ENCODE data around the gene FSTL5. TPM values are rescaled to one million over a fixed set of nuclear protein-coding genes. Genes with fewer than 3 reads are reported as not detected.

FSTL5 gene
- total RNA-seq, 5 donors from 2014 or later (not counting 1 experiment from before 2014, with no cell fraction given) = not detected

GRCh38 chr4:161919442-161920220 lies 244.2 kb downstream of the FSTL5 start:
- CTCF ChIA-PET = no interaction called here
- no peaks in the 10 kb centered on the region for H3K4me1 Mint-ChIP-seq
- H3K27me3 Mint-ChIP-seq = no peaks in the 10 kb centered on the region
- peaks cover 0 to 6% (median 3%) of the 10 kb centered on the region in 3 donors for H3K9me3 Mint-ChIP-seq
- Histone ChIP-seq H3K9me3 (no peaks in the 10 kb centered on the region), H3K36me3 (ENCODE audit: control insufficient read depth in 2 of 2, extremely low read depth in 1 of 2, insufficient read depth in 1 of 2, low read length in 1 of 2) (no peaks in the 10 kb centered on the region), H3K27me3 (replicated peaks in 1 of 2; ENCODE audit: control insufficient read depth in 2 of 2, extremely low read depth in 1 of 2, insufficient read depth in 2 of 2, low read length in 1 of 2) (no peaks in the 10 kb centered on the region), H3K4me3 (ENCODE audit: control insufficient read depth in 1 of 2, extremely low read depth in 1 of 2, low read length in 1 of 2) (no peak overlapping the region), H3K27ac (ENCODE audit: low read length) (no peak overlapping the region), H3K4me1 (ENCODE audit: control insufficient read depth in 1 of 2, extremely low read depth in 1 of 2, insufficient read depth in 2 of 2, low read length in 2 of 2) (no peaks in the 10 kb centered on the region)
- DNase-seq (no peak), ATAC-seq (replicated peaks in 1 of 4) (no peak)
- H3K36me3 Mint-ChIP-seq = no peaks in the 10 kb centered on the region
- no CpG with 5 or more reads among the region's 3 CpGs for WGBS (ENCODE audit: insufficient coverage)
- no peak overlapping the region for H3K4me3 Mint-ChIP-seq
- H3K27ac Mint-ChIP-seq = no peak overlapping the region
- POLR2A ChIA-PET = no interaction called here

- ATAC-seq (replicated peaks in 1 of 4) (no peak), DNase-seq (no peak)
- Histone ChIP-seq H3K4me3 (ENCODE audit: control insufficient read depth in 1 of 2, extremely low read depth in 1 of 2, low read length in 1 of 2) (no peak overlapping the region), H3K36me3 (ENCODE audit: control insufficient read depth in 2 of 2, extremely low read depth in 1 of 2, insufficient read depth in 1 of 2, low read length in 1 of 2) (no peaks in the 10 kb centered on the region), H3K27ac (ENCODE audit: low read length) (no peak overlapping the region), H3K4me1 (ENCODE audit: control insufficient read depth in 1 of 2, extremely low read depth in 1 of 2, insufficient read depth in 2 of 2, low read length in 2 of 2) (no peaks in the 10 kb centered on the region), H3K9me3 (no peaks in the 10 kb centered on the region), H3K27me3 (replicated peaks in 1 of 2; ENCODE audit: control insufficient read depth in 2 of 2, extremely low read depth in 1 of 2, insufficient read depth in 2 of 2, low read length in 1 of 2) (no peaks in the 10 kb centered on the region)
- Mint-ChIP-seq H3K36me3 (no peaks in the 10 kb centered on the region), H3K9me3 (peaks cover 4 to 7% (median 6%) of the 10 kb centered on the region in 3 donors), H3K27ac (no peak overlapping the region), H3K4me3 (no peak overlapping the region), H3K4me1 (no peaks in the 10 kb centered on the region), H3K27me3 (no peaks in the 10 kb centered on the region)
- WGBS (ENCODE audit: insufficient coverage) = no CpG with 5 or more reads among the region's 1 CpG
- POLR2A ChIA-PET = no interaction called here
- CTCF ChIA-PET = no interaction called here
Measured at GRCh38 chr4:161916035-161916434, 247.8 kb downstream of the FSTL5 start.

GRCh38 chr4:161907590-161907955 lies 256.2 kb downstream of the FSTL5 start:
- WGBS (ENCODE audit: insufficient coverage) = 60% methylated on average over 1 of the region's 2 CpGs
- POLR2A ChIA-PET = no interaction called here
- CTCF ChIA-PET = no interaction called here
- no peak overlapping the region for H3K27ac Mint-ChIP-seq
- H3K27ac ChIP-seq (ENCODE audit: low read length) = no peak overlapping the region
- H3K36me3 ChIP-seq (ENCODE audit: control insufficient read depth in 2 of 2, extremely low read depth in 1 of 2, insufficient read depth in 1 of 2, low read length in 1 of 2) = no peaks in the 10 kb centered on the region
- H3K27me3 ChIP-seq (replicated peaks in 1 of 2; ENCODE audit: control insufficient read depth in 2 of 2, extremely low read depth in 1 of 2, insufficient read depth in 2 of 2, low read length in 1 of 2) = no peaks in the 10 kb centered on the region
- H3K27me3 Mint-ChIP-seq = no peaks in the 10 kb centered on the region
- no peak overlapping the region for H3K4me3 ChIP-seq (ENCODE audit: control insufficient read depth in 1 of 2, extremely low read depth in 1 of 2, low read length in 1 of 2)
- H3K4me3 Mint-ChIP-seq = no peak overlapping the region
- H3K36me3 Mint-ChIP-seq = no peaks in the 10 kb centered on the region
- H3K4me1 ChIP-seq (ENCODE audit: control insufficient read depth in 1 of 2, extremely low read depth in 1 of 2, insufficient read depth in 2 of 2, low read length in 2 of 2) = no peaks in the 10 kb centered on the region
- H3K9me3 Mint-ChIP-seq = peaks cover 5 to 15% (median 9%) of the 10 kb centered on the region in 3 donors
- no peaks in the 10 kb centered on the region for H3K9me3 ChIP-seq
- no peak for ATAC-seq (replicated peaks in 1 of 4)
- H3K4me1 Mint-ChIP-seq = no peaks in the 10 kb centered on the region
- no peak for DNase-seq

- no peaks in the 10 kb centered on the region for H3K4me1 Mint-ChIP-seq
- Histone ChIP-seq H3K4me1 (ENCODE audit: control insufficient read depth in 1 of 2, extremely low read depth in 1 of 2, insufficient read depth in 2 of 2, low read length in 2 of 2) (no peaks in the 10 kb centered on the region), H3K9me3 (no peaks in the 10 kb centered on the region), H3K27me3 (replicated peaks in 1 of 2; ENCODE audit: control insufficient read depth in 2 of 2, extremely low read depth in 1 of 2, insufficient read depth in 2 of 2, low read length in 1 of 2) (no peaks in the 10 kb centered on the region), H3K27ac (ENCODE audit: low read length) (no peak overlapping the region), H3K36me3 (ENCODE audit: control insufficient read depth in 2 of 2, extremely low read depth in 1 of 2, insufficient read depth in 1 of 2, low read length in 1 of 2) (no peaks in the 10 kb centered on the region), H3K4me3 (ENCODE audit: control insufficient read depth in 1 of 2, extremely low read depth in 1 of 2, low read length in 1 of 2) (no peak overlapping the region)
- H3K27me3 Mint-ChIP-seq = no peaks in the 10 kb centered on the region
- H3K9me3 Mint-ChIP-seq = peaks cover 5 to 15% (median 9%) of the 10 kb centered on the region in 3 donors
- no peak for ATAC-seq (replicated peaks in 1 of 4)
- ChIA-PET POLR2A (no interaction called here), CTCF (no interaction called here)
- H3K27ac Mint-ChIP-seq = no peak overlapping the region
- no peak overlapping the region for H3K4me3 Mint-ChIP-seq
- 83% methylated on average over 1 of the region's 4 CpGs for WGBS (ENCODE audit: insufficient coverage)
- no peak for DNase-seq
- no peaks in the 10 kb centered on the region for H3K36me3 Mint-ChIP-seq
Measured at GRCh38 chr4:161906836-161907589, 256.8 kb downstream of the FSTL5 start.

- H3K27me3 Mint-ChIP-seq = no peaks in the 10 kb centered on the region
- Histone ChIP-seq H3K36me3 (ENCODE audit: control insufficient read depth in 2 of 2, extremely low read depth in 1 of 2, insufficient read depth in 1 of 2, low read length in 1 of 2) (no peaks in the 10 kb centered on the region), H3K27ac (ENCODE audit: low read length) (no peak overlapping the region), H3K4me1 (ENCODE audit: control insufficient read depth in 1 of 2, extremely low read depth in 1 of 2, insufficient read depth in 2 of 2, low read length in 2 of 2) (no peaks in the 10 kb centered on the region), H3K9me3 (no peaks in the 10 kb centered on the region), H3K4me3 (ENCODE audit: control insufficient read depth in 1 of 2, extremely low read depth in 1 of 2, low read length in 1 of 2) (no peak overlapping the region), H3K27me3 (replicated peaks in 1 of 2; ENCODE audit: control insufficient read depth in 2 of 2, extremely low read depth in 1 of 2, insufficient read depth in 2 of 2, low read length in 1 of 2) (no peaks in the 10 kb centered on the region)
- ChIA-PET POLR2A (no interaction called here), CTCF (no interaction called here)
- peaks cover 5 to 14% (median 6%) of the 10 kb centered on the region in 3 donors for H3K9me3 Mint-ChIP-seq
- DNase-seq = no peak
- WGBS (ENCODE audit: insufficient coverage) = 80% methylated on average over 4 of the region's 6 CpGs
- no peaks in the 10 kb centered on the region for H3K36me3 Mint-ChIP-seq
- ATAC-seq (replicated peaks in 1 of 4) = no peak
- no peaks in the 10 kb centered on the region for H3K4me1 Mint-ChIP-seq
- no peak overlapping the region for H3K4me3 Mint-ChIP-seq
- H3K27ac Mint-ChIP-seq = no peak overlapping the region
Measured at GRCh38 chr4:161900110-161900509, 263.7 kb downstream of the FSTL5 start.

DNA sequence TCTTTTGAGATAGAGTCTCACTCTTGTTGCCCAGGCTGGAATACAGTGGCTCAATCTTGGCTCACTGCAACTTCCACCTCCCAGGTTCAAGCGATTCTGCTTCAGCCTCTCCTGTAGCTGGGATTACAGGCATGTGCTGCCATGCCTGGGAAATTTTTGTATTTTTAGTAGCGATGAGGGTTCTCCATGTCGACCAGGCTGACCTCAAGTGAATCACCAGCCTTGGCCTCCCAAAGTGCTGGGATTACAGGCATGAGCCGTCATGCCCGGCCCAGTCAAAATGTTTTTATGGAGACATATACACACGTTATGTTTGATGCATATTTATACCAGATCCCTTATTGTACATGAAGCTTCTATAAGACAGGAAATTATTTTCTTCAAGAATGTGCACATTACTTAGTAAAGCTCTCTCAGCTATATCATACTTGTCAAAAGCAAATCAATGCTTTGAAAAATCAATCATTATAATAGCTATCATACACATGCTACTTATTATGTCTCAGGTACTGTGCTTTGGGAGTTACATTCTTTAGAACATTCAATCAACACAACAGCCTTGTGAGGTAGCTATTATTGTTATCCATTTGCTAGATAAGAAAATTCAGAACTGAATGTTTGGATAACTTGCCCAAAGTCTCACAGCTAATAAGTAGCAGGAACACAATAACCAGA lies 269.2 kb downstream of the FSTL5 start:
- H3K4me3 ChIP-seq (ENCODE audit: control insufficient read depth in 1 of 2, extremely low read depth in 1 of 2, low read length in 1 of 2) = no peak overlapping the region
- POLR2A ChIA-PET = no interaction called here
- WGBS (ENCODE audit: insufficient coverage) = 100% methylated on average over 1 of the region's 6 CpGs

More for the DNA sequence above, 269.2 kb downstream of the FSTL5 start:
- H3K4me3 Mint-ChIP-seq = no peak overlapping the region
- H3K27me3 Mint-ChIP-seq = no peaks in the 10 kb centered on the region
- Histone ChIP-seq H3K4me1 (ENCODE audit: control insufficient read depth in 1 of 2, extremely low read depth in 1 of 2, insufficient read depth in 2 of 2, low read length in 2 of 2) (no peaks in the 10 kb centered on the region), H3K27me3 (replicated peaks in 1 of 2; ENCODE audit: control insufficient read depth in 2 of 2, extremely low read depth in 1 of 2, insufficient read depth in 2 of 2, low read length in 1 of 2) (no peaks in the 10 kb centered on the region), H3K27ac (ENCODE audit: low read length) (no peak overlapping the region), H3K36me3 (ENCODE audit: control insufficient read depth in 2 of 2, extremely low read depth in 1 of 2, insufficient read depth in 1 of 2, low read length in 1 of 2) (no peaks in the 10 kb centered on the region), H3K9me3 (no peaks in the 10 kb centered on the region)
- H3K27ac Mint-ChIP-seq = no peak overlapping the region
- no peak for ATAC-seq (replicated peaks in 1 of 4)
- CTCF ChIA-PET = no interaction called here
- H3K36me3 Mint-ChIP-seq = no peaks in the 10 kb centered on the region
- no peaks in the 10 kb centered on the region for H3K4me1 Mint-ChIP-seq
- no peak for DNase-seq
- H3K9me3 Mint-ChIP-seq = peaks cover 5 to 9% (median 8%) of the 10 kb centered on the region in 3 donors

Data from T-cell (primary cell).